Mesodermal cell (in vitro differentiated cells): Measurements from ENCODE around the gene LEPROT.
"Not testable (repeated sequence)": the region's sequence is repeated elsewhere in the genome, so short reads cannot be mapped to it uniquely, and the experiment has no call there.

ENCODE experiments used
- H3K27ac ChIP-seq: 2 replicates; pipeline ENCODE4 v1.7.0; 2013; ENCODE audit warnings: mild to moderate bottlenecking, low read depth, low read length, moderate library complexity; ENCODE audit not compliant: severe bottlenecking
- H3K36me3 ChIP-seq: 2 replicates; pipeline ENCODE4 v1.7.1; 2013; ENCODE audit warnings: mild to moderate bottlenecking, low read length, moderate library complexity; ENCODE audit not compliant: control insufficient read depth, insufficient read depth
- H3K4me1 ChIP-seq: one replicate; pipeline ENCODE4 v1.7.1; 2013; ENCODE audit warnings: mild to moderate bottlenecking, low read length; ENCODE audit not compliant: insufficient read depth, control insufficient read depth, poor library complexity, severe bottlenecking
- H3K4me3 ChIP-seq: 2 replicates; pipeline ENCODE4 v1.7.0; 2013; ENCODE audit warnings: low read length, control low read depth, mild to moderate bottlenecking; ENCODE audit not compliant: insufficient read depth, poor library complexity, severe bottlenecking; ENCODE audit errors: extremely low read depth
- H3K9me3 ChIP-seq: 2 replicates; pipeline ENCODE4 v1.7.1; 2013; ENCODE audit warnings: mild to moderate bottlenecking, low read length, moderate library complexity; ENCODE audit not compliant: control insufficient read depth
- WGBS, 2 experiments: methylation state at CpG; one replicate each; pipeline ENCODE4 v1.1.5; 2013; ENCODE audit warnings: missing lambda C conversion rate in 2 of 2; ENCODE audit not compliant: insufficient coverage in 2 of 2; 5-methylcytosine and 5-hydroxymethylcytosine counted together

Gene LEPROT

DNA sequence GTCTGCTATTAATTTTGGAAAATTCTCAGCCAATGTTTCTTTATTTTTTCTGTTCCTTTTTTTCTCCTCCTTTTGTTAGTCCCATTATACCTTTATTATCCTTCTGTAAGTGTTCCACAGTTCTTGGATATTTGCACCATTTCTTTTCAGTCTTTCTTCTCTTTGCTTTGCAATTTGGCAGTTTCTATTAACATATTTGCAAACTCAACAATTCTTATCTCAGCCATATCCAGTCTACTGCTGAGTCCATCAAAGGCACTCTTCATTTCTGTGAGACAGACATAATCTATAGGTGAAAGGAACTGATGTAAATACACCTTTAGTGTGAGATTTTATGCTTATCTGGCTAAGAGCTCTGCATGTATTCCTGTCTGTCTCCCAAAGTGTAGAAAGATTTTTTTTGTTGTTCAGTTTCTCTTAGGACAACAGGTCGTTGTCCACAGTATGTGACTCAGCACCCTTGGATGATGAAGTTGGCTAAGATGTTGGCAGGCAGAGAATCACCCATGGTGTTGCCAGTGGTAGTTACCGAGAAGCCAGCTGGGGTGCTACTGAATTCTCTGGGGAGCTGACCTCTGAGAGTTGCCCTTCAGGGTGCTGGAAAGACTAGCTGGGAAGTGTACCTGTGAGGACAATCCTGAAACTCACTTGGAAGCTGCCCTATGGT, 38.4 kb downstream of the LEPROT start:
- WGBS, 2 experiments, result 95% methylated on average over 2 of the region's 2 CpGs

DNA sequence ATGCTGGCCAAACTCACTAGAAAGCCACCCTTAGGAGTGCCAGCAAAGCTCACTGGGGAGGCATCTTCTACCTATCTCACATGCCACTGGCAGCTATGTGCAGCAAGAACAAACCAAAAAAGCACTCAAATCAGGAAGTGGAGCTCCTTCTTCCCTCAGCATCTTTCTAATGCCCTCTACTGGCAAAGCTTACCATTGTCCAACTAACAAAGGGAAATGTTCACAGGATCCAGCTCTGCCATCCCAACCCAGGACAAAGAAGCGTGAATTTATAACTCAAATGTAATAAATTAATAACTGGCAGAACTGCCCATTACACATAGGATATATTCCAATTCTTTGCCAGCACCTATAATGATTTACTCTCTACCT, 38.9 kb downstream of the LEPROT start:
- Histone ChIP-seq H3K36me3 (no peaks in the 10 kb centered on the region), H3K9me3 (no peaks in the 10 kb centered on the region), H3K4me3 (no peak overlapping the region), H3K27ac (no peak overlapping the region), H3K4me1 (no peaks in the 10 kb centered on the region)
- WGBS, 2 experiments, result no CpG with 5 or more reads among the region's 1 CpG

More for the DNA sequence above, 38.4 kb downstream of the LEPROT start:
- Histone ChIP-seq H3K36me3 (no peaks in the 10 kb centered on the region), H3K27ac (no peak overlapping the region), H3K4me1 (no peaks in the 10 kb centered on the region), H3K4me3 (no peak overlapping the region), H3K9me3 (no peaks in the 10 kb centered on the region)

DNA sequence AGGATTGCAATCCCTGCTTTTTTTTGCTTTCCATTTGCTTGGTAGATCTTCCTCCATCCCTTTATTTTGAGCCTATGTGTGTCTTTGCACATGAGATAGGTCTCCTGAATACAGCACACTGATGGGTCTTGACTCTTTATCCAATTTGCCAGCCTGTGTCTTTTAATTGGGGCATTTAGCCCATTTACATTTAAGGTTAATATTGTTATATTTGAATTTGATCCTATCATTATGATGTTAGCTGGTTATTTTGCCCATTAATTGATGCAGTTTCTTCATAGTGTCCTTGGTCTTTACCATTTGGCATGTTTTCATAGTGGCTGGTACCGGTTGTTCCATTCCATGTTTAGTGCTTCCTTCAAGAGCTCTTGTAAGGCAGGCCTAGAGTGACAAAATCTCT, 45.4 kb downstream of the LEPROT start:
- not testable (repeated sequence) for H3K36me3 ChIP-seq, H3K9me3 ChIP-seq, H3K4me3 ChIP-seq, H3K27ac ChIP-seq
- 88 to 100% methylated on average over 1 of the region's 1 CpG for WGBS, 2 experiments
- peaks cover 15% of the 10 kb centered on the region for H3K4me1 ChIP-seq

DNA sequence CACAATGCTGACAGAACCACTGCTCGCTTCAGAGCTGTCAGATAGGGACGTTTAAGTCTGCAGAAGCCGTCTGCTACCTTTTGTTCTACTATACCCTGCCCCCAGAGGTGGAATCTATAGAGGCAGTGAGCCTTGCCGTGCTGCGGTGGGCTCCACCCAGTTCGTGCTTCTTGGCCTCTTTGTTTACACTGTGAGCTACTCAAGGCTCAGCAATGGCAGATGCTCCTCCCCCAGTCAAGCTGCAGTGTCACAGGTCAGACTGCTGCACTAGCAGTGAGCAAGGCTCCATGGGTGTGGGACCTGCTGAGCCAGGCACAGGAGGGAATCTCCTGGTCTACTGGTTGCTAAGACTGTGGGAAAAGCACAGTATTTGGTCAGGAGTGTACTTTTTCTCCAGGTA, 47.1 kb downstream of the LEPROT start:
- 25 to 45% methylated on average over 6 of the region's 6 CpGs for WGBS, 2 experiments
- Histone ChIP-seq H3K4me3 (no peak overlapping the region), H3K9me3 (no peaks in the 10 kb centered on the region), H3K27ac (no peak overlapping the region), H3K4me1 (peaks cover 15% of the 10 kb centered on the region), H3K36me3 (no peaks in the 10 kb centered on the region)

DNA sequence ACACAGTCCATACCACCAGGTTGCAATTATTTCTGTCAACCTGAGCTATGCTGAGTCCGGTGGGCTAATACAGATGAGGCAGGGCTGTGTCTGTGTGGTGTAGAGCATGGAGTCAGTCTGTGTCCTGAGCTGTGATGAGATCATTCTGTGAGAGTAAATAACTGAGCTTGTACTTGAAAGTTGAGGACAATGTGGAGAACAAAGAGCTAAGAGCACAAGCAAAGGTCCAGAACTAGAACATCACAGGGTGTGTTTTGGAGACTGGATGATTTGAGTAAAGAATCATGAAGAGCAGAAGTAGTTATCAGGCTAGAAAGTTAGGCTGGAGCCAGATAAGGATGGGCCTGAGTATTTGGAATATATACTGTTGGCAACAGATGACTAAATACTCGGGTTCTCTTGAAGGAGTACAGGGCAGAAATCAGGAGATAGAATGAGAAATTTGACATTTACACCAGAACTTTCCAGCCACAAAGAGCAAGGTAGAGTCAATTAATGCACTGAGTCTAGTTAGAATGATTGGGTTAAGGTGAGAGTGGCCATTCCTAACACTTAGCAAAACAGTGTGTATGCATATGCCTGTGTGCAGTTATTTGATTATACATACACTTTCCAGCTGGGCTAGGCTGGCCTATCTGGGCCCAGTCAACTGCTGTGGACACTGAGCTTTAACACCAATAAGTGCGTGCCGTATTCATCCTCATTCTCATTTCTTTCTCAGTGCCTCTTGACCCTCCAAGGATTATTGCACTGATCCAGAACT, 48.8 kb downstream of the LEPROT start:
- Histone ChIP-seq H3K4me1 (peaks cover 15% of the 10 kb centered on the region), H3K4me3 (no peak overlapping the region), H3K36me3 (no peaks in the 10 kb centered on the region), H3K9me3 (no peaks in the 10 kb centered on the region), H3K27ac (no peak overlapping the region)
- WGBS, 2 experiments, result 67 to 72% methylated on average over 2 to 3 of the region's 4 CpGs

DNA sequence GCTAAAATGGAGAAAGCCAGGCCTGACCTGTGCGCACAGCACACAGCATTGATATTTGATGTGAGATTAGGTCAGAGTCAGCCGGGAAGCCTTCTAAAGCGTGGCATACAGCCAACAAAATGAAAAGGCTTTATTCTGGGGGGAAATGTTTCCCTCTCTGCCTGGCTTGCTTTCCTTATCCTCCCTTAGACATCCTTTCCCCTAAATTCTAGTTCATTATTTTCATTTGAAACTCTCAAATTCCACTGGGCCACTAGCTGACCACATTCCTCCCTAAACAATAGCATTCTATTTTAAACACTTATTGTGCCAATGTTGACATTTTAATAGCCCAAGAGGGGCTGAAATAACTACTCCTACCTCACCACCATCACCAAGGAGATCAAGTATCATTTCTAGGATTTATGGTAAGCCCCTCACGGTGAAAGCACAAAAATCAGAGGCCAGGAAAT, 49.4 kb downstream of the LEPROT start:
- Histone ChIP-seq H3K9me3 (no peaks in the 10 kb centered on the region), H3K4me3 (no peak overlapping the region), H3K4me1 (peaks cover 15% of the 10 kb centered on the region), H3K27ac (no peak overlapping the region), H3K36me3 (no peaks in the 10 kb centered on the region)
- WGBS, 2 experiments, result 90 to 100% methylated on average over 2 of the region's 4 CpGs

DNA sequence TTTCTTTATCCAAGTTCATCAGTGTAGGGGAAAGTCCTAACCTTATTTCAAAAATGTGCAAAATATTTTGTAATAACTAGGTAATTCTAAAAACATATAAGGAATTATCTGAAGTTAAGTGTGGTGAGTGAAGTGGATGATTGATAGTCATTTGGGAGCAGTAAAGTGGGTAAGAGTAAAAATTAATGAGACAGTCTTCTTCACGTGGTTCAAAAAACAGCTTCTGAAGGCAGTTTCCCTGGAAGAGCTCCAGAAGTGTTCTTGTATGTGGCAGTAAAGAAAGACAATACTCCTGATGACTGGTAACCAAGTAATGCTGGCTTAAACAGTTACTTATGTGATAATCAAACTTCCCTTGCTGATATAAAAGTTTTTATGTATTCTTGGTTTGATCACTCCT, 50.3 kb downstream of the LEPROT start:
- Histone ChIP-seq H3K4me3 (no peak overlapping the region), H3K9me3 (no peaks in the 10 kb centered on the region), H3K36me3 (no peaks in the 10 kb centered on the region), H3K27ac (no peak overlapping the region), H3K4me1 (peaks cover 15% of the 10 kb centered on the region)
- WGBS, 2 experiments, result 82 to 100% methylated on average over 1 of the region's 1 CpG

DNA sequence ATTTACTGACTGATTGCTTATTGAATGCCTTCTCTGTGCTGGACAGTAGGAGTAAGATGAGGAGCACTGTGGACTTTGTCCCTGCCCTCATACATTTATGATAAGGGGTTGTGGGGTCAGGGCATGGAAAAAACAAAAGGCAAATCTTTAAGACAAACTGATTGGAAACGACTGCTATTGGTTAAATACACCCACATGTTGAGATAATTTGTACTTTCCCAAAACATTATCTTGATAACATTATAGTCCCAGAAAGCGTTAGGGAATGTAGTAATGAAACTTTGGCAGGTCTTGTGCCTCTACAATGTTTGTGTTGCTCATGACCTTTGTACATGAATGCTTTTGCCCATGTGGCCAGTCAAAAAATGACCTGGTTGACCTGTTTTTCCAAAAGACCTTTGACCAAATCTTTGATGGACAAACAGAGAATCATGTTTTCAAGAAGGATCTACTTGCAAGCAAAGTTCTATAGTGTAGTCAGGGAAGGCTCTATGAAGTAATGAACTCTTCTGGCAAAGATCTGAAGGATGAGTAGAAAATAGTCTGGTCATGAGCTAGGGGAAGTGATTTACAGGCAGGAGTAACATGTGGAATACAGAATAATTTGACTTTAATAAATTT, 50.9 kb downstream of the LEPROT start:
- H3K27ac ChIP-seq, result no peak overlapping the region
- peaks cover 15% of the 10 kb centered on the region for H3K4me1 ChIP-seq
- H3K9me3 ChIP-seq, result no peaks in the 10 kb centered on the region
- H3K36me3 ChIP-seq, result no peaks in the 10 kb centered on the region
- WGBS, 2 experiments, result 80 to 100% methylated on average over 1 of the region's 2 CpGs
- no peak overlapping the region for H3K4me3 ChIP-seq

DNA sequence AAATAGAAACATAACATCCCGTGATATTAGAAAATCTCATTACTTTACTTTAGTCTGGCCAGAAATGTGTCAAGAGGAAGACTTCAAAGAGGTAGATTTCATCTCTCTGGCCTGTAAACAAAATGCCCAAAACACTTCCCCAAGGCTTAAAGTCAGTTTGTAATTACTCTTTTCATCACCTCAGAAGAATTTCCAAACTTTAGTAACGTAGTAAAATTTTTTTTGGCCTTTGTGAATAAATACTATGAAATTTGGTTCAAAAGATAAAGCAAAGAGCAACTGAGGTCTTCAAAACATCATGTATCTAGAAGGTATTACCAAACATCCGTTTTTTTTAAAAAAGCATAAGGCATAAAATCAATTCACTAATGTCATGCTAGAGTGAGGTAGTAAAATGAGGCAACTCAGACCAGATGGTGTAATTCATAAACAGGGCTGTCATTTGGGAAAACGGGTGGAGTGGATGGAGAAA, 51.4 kb downstream of the LEPROT start:
- Histone ChIP-seq H3K36me3 (no peaks in the 10 kb centered on the region), H3K27ac (no peak overlapping the region), H3K4me3 (no peak overlapping the region), H3K9me3 (no peaks in the 10 kb centered on the region), H3K4me1 (peaks cover 15% of the 10 kb centered on the region)
- no CpG with 5 or more reads among the region's 4 CpGs for WGBS, 2 experiments

DNA sequence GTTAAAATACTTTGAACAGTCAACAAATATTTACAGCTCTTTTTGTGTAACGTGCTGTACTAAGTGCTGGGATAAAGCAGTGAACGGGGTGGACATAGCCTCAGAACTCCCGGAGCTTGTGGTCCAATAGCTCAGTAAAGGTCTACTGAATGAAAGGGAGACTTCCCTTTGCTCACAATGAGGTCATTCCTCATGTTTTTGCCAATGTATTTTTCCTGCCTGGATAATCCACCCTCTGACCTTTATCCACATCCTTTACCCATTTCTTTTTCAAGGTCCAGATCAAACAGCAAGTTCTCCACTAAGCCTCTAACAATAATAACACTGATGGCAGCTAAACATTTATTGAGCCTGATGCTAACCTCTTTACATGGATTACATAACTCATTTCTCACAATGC, 55.9 kb downstream of the LEPROT start:
- no peak overlapping the region for H3K4me3 ChIP-seq
- H3K36me3 ChIP-seq, result no peaks in the 10 kb centered on the region
- no peak overlapping the region for H3K27ac ChIP-seq
- H3K9me3 ChIP-seq, result no peaks in the 10 kb centered on the region
- 93 to 94% methylated on average over 3 of the region's 3 CpGs for WGBS, 2 experiments
- no peaks in the 10 kb centered on the region for H3K4me1 ChIP-seq
